HG03342 (cell line): ENCODE results near the gene PAQR5.

Source experiments
- ATAC-seq: cut with Tn5 transposase; IDR thresholded peaks from one replicate; pipeline ENCODE4 v1.9.1; 2021; ENCODE audit warnings: mild to moderate bottlenecking, moderate library complexity; ENCODE audit not compliant: unreplicated experiment

Gene PAQR5

GRCh38 chr15:69456208-69457166, 157.8 kb downstream of the PAQR5 start:
- no peak for ATAC-seq
